HG02943 (cell line): ENCODE data around the gene SPARCL1.
A peak's percentile ranks its signal among the peaks of the same experiment; 100 is the strongest.
"Not testable (repeated sequence)": the region's sequence is repeated elsewhere in the genome, so short reads cannot be mapped to it uniquely, and the experiment has no call there.

Experiments
- ATAC-seq: cut with Tn5 transposase; IDR thresholded peaks from one replicate; pipeline ENCODE4 v1.9.1; 2021; ENCODE audit warnings: mild to moderate bottlenecking, low read depth, moderate library complexity; ENCODE audit not compliant: unreplicated experiment

Gene SPARCL1, protein sequence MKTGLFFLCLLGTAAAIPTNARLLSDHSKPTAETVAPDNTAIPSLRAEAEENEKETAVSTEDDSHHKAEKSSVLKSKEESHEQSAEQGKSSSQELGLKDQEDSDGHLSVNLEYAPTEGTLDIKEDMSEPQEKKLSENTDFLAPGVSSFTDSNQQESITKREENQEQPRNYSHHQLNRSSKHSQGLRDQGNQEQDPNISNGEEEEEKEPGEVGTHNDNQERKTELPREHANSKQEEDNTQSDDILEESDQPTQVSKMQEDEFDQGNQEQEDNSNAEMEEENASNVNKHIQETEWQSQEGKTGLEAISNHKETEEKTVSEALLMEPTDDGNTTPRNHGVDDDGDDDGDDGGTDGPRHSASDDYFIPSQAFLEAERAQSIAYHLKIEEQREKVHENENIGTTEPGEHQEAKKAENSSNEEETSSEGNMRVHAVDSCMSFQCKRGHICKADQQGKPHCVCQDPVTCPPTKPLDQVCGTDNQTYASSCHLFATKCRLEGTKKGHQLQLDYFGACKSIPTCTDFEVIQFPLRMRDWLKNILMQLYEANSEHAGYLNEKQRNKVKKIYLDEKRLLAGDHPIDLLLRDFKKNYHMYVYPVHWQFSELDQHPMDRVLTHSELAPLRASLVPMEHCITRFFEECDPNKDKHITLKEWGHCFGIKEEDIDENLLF

GRCh38 chr4:87529187-87529586 is at the start of gene SPARCL1:
Gene SPARCL1, minus strand, starts transcription at chr4:87529376. Its CDS starts 29,802 bp downstream, at chr4:87499574.
- ATAC-seq = no peak

DNA sequence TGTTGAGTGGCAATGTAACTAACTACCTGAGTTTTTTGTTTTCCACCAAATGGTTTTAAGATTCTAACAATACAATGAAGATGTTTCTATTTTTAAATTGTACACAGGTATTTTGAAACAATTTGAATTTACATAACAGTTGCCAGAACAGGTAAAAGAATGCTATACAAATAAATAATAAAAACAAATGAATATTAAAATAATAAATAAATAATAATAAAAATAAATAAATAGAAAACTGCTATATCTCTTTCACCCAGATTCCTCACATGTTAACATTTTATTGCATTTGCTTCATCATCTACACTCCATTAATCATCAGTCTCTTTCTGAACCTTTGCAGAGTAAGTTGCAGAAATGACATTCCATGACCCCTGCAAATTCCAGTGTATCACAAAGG is 46.8 kb upstream of the SPARCL1 start:
- ATAC-seq = no peak

GRCh38 chr4:87575408-87575807 is 46.2 kb upstream of the SPARCL1 start:
- no peak for ATAC-seq

GRCh38 chr4:87574996-87575395 is 45.8 kb upstream of the SPARCL1 start:
- ATAC-seq = no peak

GRCh38 chr4:87574376-87574775 is 45.2 kb upstream of the SPARCL1 start:
- not testable (repeated sequence) for ATAC-seq

DNA sequence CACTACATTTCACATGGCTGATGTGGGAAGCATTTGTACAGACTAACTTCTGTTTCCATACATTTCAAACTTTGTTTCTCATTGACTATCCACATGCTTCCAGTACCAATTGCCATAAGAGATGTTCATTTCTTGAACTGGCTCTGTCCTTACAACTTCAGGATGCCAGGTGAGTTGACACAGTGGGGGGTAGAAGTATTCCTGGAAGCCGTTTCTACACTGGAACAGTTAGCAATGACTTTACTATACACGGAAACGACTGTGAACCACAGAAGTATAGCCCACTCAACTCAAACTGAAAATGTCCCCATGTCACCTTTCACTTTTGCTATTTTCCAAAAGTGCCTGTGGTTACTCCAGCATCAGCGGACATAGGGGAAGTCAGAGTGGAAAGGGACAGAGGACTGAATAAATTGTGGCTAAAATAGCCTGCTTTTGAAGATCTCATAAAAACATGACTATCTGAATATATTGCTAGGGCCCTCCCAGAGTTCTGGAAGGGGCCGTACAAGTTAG is 41.2 kb upstream of the SPARCL1 start:
- no peak for ATAC-seq

DNA sequence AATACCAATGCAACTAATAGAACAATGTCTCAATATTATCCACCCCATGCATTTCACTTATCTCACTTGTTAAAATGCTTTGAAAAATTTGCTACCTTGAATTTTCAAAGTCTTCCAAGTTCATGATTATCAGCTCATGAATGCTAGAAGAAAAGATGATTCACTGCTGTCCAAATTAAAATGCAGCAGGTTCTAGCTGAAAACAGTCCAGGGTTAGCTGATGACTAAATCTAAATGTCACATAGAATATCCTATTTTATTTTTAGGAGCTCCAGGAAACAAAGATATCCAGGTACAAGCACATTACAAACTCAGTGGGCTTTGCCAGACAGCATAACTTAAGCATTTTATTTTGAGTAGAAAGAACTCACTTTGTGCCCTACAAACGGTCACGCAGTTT is 38.0 kb upstream of the SPARCL1 start:
- no peak for ATAC-seq

DNA sequence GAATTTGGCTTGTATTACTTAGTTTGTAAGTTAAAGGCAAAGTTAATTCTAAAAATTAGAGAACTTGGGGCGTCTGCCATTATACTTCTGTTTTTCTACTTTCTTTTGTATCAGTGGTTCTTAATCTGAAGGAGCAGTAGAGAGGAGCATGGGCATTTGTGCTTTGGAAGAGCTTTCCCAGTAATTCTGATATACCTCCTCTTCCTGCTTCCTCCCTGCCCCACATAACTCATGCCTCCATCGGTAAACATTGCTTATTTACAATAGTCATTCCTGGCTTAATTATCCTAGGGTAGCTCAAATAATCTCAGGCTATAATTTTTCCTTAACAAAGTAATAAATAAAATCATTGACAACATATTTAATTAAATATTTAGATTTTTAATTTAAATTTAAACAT is 37.1 kb upstream of the SPARCL1 start:
- ATAC-seq = no peak

DNA sequence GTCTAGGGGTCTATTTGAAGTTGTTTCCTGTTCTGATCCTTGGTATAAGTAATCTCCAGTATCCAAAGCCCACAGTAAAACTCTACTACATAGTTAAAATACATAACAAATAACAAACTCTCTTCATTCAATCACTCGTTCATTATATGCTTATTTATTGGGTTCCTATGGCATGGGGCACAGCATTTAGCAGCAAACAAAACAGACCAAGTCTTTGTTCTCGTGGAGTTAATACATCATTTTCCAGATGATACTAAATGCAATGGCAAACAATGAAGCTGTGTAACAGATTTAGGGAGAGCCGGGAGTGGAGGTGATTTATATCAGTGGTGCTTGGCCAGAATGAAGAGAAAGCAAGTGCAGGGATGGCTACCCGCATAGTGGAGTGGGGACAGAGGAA is 36.6 kb upstream of the SPARCL1 start:
- ATAC-seq = no peak

GRCh38 chr4:87560802-87561201 is 31.6 kb upstream of the SPARCL1 start:
- ATAC-seq = no peak

DNA sequence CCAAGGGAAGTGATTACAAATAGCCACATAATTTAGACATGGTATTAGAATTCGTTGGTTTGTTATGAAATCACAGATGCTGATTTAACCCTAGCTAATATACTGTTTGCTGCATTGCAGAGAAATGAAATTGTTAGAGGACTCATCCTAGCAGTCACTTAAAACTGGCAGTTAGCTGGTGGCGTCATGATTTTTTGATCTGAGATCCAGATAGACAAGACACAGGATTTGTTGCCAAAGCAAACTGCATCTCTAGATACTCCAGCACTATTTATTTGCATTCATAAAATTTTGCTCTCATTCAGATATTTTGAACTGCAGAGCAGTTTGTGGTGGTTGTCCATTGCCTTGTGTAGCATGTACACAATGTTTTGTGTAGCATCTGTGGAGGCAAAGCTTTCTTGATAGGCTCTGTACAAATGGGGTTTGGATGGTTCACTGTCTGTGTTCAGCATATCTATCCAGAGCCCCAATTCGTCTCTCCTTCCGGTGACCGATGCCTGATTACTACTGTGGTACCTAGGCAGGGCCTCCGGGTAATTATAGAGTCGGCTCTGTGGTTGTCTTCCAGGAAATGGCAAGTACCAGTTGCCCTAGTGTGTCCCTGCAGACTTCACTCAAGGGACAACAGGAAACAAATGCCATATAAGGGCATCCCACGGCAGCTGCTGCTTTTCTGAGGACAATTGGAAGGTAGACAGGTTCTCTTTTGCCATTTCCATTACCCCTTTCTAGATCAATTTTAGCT is 30.1 kb upstream of the SPARCL1 start:
- peak; percentile 99 for ATAC-seq

GRCh38 chr4:87557348-87557747 is 28.2 kb upstream of the SPARCL1 start:
- no peak for ATAC-seq

GRCh38 chr4:87555773-87556619 is 26.8 kb upstream of the SPARCL1 start:
- ATAC-seq = no peak

DNA sequence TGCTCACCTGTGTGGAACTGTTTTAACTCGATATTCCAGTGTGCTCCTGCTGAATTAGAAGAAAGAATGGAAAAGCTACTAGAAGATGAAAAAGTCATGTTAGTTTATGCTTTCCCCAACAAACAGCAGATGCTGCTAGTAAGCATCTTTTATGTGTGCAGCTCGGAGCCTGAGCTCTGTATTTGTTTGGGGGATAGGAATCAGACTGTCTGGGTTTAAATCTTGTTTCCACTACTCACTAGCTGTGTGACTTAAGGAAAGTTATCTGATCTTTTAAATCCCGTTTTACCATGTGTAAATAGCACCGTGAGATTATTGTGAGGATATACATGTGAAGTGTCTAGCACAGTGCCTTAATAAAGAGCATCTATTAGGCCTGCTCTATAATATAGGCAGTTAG is 24.0 kb upstream of the SPARCL1 start:
- ATAC-seq = no peak

DNA sequence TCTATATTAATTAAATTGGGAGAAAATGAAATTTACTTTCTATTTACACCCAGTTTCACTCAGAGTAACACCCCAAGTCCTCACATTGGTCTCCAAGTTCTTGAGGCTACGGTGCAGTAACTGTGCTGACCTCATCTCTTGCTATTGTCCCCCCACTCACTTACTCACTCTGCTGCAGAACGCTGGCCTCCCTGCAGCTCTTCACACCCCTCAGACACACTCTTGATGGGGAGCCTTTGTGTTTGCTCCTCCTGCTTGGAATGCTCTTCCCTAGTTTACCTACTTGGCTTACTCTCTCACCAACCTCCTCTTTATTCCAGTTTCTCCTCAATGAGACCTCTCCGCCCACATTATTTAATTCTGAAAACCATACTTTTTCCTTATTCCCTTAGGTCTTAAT is 22.2 kb upstream of the SPARCL1 start:
- no peak for ATAC-seq

DNA sequence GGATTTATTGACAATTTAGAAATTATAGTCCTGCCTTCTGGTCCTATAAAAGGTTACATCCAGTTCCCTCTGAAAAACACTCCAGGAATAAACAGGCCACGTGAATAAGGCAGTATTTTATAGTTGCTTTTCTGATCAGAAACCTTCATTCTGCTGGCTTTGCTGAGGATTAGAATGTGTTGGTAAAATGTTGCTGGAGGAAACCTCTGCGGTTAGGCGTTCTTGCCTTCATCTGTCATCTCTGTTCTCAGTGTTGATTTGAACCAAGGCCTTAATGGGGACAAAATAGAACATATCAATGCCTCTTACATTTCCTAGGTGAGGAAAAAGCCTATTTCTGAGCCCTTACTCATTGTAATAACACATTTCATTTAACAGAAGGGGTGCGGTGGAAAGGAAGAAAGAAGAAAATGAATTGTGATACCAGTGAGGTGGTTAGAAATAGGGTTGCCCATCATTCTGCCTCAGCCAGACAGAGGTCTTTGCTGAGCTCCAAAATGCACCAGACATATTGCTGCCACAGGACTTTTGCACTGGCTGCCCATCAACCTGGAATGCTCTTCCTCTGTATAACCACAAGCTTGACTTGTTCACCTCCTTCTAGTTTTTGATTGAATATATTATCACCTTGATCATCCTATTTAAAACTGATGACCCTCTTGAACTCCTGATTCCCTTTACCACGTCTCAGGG is 18.0 kb upstream of the SPARCL1 start:
- ATAC-seq = no peak

DNA sequence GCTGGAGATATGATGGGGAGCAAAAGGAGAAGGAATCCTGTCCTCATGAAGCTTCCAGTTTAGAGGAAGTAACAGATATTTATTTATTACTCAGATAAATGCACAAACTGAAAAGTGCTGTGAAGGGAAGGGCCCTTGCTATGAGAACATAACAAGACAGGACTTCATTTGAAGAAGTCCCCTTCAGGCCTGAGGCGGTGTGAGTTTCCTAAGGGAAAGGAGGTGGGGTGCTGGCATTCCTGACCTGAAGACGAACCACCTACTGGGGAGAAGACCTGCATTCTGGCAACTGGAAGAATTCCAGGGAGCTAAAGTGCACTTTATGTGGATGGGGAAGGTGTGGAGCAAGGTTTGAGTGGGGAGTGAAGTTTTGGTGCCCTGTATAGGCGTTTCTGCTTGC is 15.9 kb upstream of the SPARCL1 start:
- ATAC-seq = no peak

DNA sequence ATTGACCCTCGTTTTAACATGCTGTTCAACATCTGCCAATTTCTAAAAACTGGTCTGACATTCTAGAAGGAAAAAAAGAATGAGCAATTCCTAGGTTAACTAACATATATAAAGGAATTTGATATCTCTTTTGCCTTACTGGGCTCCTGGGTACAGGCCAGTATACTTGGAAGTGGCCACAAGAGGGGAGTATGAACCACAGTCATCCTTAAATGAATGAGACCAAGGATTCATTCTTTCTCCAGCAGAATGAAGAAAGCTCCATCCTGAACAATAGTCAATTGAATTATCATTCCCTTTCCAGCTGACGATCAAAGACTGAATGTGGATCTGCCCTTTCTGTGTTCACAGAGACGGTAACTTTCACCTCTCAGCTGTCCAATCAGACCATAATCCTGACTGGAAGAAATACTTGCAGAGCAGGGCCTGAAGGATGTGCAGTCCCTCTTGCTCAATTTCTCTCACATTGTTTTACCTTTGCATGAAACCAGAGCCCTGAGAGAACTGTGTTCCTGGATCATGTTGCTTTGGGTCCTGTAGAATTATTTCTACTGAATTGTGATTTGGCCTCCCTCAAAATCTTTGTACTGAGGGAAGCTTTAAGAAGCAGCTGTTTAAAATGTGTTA is 14.8 kb upstream of the SPARCL1 start:
- no peak for ATAC-seq

GRCh38 chr4:87542734-87543312 is 13.6 kb upstream of the SPARCL1 start:
- no peak for ATAC-seq
